ENCODE data around the gene LECT2.

DNA sequence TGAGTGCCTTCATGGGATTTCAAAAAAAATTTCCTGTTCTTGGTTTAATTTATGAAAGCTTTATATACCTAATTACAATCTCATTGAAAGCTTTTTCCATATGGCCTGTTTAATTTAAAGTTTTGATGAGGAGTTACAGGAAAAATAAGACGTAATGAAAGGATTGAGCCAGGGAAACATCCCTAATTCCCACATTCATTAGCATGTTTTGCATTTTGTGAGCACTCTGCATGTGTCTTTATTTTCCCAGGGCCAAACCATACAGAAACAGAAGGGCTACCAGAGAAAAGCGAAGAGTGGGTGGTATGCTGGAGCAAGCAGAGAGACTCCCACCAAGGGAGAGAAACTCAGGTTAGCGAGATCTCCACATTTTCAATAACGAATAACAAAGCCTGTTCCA lies 20.3 kb upstream of the LECT2 start:
- TF ChIP-seq CTCF (IDR thresholded peaks at IDR 0.05) (no peak), ZFX (IDR thresholded peaks at IDR 0.05; ENCODE audit: borderline replicate concordance) (no peak)

All from 22Rv1 (cell line).